ENCODE results near the gene EEFSEC. TPM values are rescaled to one million over a fixed set of nuclear protein-coding genes. Genes with fewer than 3 reads are reported as not detected.
A peak's percentile ranks its signal among the peaks of the same experiment; 100 is the strongest.

EEFSEC gene
- total RNA-seq, 1 experiment from 2014 or later: 9.5 TPM

DNA sequence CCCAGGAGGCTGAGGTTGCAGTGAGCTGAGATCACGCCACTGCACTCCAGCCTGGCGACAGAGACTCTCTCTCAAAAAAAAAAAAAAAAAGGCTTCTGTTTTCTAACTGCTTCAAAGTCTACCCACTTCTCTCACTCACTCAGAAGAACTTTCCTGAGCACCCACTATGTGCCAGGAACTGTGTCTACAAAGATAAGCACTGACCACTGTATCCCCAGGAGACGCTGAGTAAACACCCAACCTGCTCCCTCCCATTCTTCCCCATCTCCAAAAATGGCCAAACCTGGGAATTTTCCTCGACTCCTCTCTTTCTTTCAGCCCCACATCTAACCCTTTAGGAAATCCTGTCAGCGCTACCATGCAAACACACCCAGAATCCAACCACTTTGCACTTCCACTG, 42.1 kb upstream of the EEFSEC start:
- no peak for DNase-seq
- Histone ChIP-seq H3K18ac (ENCODE audit: insufficient read length, low read depth, low read length) (no peak overlapping the region), H2BK20ac (ENCODE audit: low read depth, low read length, poor library complexity, severe bottlenecking) (no peak overlapping the region), H3K9ac (ENCODE audit: extremely low read depth, insufficient read length, low read length) (no peak overlapping the region), H4K5ac (ENCODE audit: insufficient read length, low read depth, low read length) (no peak overlapping the region), H2BK120ac (ENCODE audit: low read depth, low read length, poor library complexity, severe bottlenecking) (no peak overlapping the region), H2AK5ac (ENCODE audit: insufficient read length, low read length) (no peak overlapping the region), H3K23ac (ENCODE audit: insufficient read length, low read depth, low read length) (no peak overlapping the region), H3K23me2 (ENCODE audit: insufficient read length, low read depth, low read length, poor library complexity, severe bottlenecking) (no peaks in the 10 kb centered on the region), H3K14ac (ENCODE audit: insufficient read depth, low read length) (no peak overlapping the region), H3K9me3 (ENCODE audit: control insufficient read depth, low read depth, low read length) (no peaks in the 10 kb centered on the region), H4K8ac (replicated peaks; ENCODE audit: insufficient read length, low read depth, low read length) (no peak overlapping the region), H3K27ac (ENCODE audit: insufficient read length, low read depth, low read length) (no peak overlapping the region), H4K20me1 (ENCODE audit: control insufficient read depth, insufficient read depth, insufficient read length) (no peaks in the 10 kb centered on the region), H2BK15ac (ENCODE audit: low read depth, low read length) (no peak overlapping the region), H2AFZ (ENCODE audit: low read length) (no peak overlapping the region), H3K79me2 (ENCODE audit: insufficient read depth, low read length) (no peaks in the 10 kb centered on the region), H4K91ac (ENCODE audit: insufficient read length, low read depth, low read length) (no peak overlapping the region), H3K4ac (ENCODE audit: low read depth, low read length) (no peak overlapping the region), H3K79me1 (ENCODE audit: insufficient read depth, low read depth, low read length, poor library complexity, severe bottlenecking) (no peaks in the 10 kb centered on the region), H3K4me2 (ENCODE audit: insufficient read depth, insufficient read length, low read length) (no peak overlapping the region), H2BK12ac (ENCODE audit: insufficient read length, low read depth, low read length) (no peak overlapping the region), H3T11ph (ENCODE audit: low read length) (no peak overlapping the region), H3K4me1 (ENCODE audit: insufficient read depth, low read length) (no peaks in the 10 kb centered on the region), H3K27me3 (ENCODE audit: insufficient read depth, low read length) (no peaks in the 10 kb centered on the region), H3K56ac (ENCODE audit: insufficient read length, low read depth, low read length) (no peak overlapping the region), H2BK5ac (ENCODE audit: insufficient read length, low read length) (no peak overlapping the region)
- TF ChIP-seq, protein P1, sequence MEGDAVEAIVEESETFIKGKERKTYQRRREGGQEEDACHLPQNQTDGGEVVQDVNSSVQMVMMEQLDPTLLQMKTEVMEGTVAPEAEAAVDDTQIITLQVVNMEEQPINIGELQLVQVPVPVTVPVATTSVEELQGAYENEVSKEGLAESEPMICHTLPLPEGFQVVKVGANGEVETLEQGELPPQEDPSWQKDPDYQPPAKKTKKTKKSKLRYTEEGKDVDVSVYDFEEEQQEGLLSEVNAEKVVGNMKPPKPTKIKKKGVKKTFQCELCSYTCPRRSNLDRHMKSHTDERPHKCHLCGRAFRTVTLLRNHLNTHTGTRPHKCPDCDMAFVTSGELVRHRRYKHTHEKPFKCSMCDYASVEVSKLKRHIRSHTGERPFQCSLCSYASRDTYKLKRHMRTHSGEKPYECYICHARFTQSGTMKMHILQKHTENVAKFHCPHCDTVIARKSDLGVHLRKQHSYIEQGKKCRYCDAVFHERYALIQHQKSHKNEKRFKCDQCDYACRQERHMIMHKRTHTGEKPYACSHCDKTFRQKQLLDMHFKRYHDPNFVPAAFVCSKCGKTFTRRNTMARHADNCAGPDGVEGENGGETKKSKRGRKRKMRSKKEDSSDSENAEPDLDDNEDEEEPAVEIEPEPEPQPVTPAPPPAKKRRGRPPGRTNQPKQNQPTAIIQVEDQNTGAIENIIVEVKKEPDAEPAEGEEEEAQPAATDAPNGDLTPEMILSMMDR (conservative IDR thresholded peaks at IDR 0.05): no peak
- Mint-ChIP-seq H3K27ac (peak overlapping the region in 2 of 3 experiments; percentile 13 to 20; a peak in 1 of 7 replicates), H3K27me3 (ENCODE audit: low read depth) (no peaks in the 10 kb centered on the region), H3K36me3 (ENCODE audit: insufficient read depth in 1 of 3, low read depth in 3 of 3) (peaks cover 35 to 71% (median 66%) of the 10 kb centered on the region in 3 experiments), H3K4me1 (peaks cover 3 to 9% of the 10 kb centered on the region in 2 experiments; a peak in 1 of 4 replicates), H3K4me3 (no peak overlapping the region; a peak in 1 of 5 replicates), H3K9me3 (no peaks in the 10 kb centered on the region)
- no CpG with 5 or more reads among the region's 5 CpGs for WGBS (ENCODE audit: extremely low coverage, insufficient read length, low lambda C conversion rate)
